OCI-LY7 (cell line): ENCODE results near the gene TRIM61.

Experiments used
- CTCF ChIP-seq: fragments of 200-600 bp; sonication (generic); conservative IDR thresholded peaks from 2 replicates; pipeline ENCODE4 v1.5.1; 2014; ENCODE audit warnings: mild to moderate bottlenecking, antibody characterized with exemption, low read length, moderate library complexity, mixed read lengths
- EZH2phosphoT487 ChIP-seq: fragments of 200-600 bp; sonication (generic); IDR thresholded peaks from 2 replicates; pipeline ENCODE4 v1.6.1; 2018; ENCODE audit warnings: low read depth, borderline replicate concordance, mild to moderate bottlenecking, mixed run types, antibody characterized with exemption, low read length, moderate library complexity, mixed read lengths

- no peak for TF ChIP-seq CTCF
- TF ChIP-seq EZH2phosphoT487: no peak
Observed at GRCh38 chr4:164948975-164949374, 28.5 kb downstream of the TRIM61 start.
